D721Med (cell line): ENCODE measurements around the gene PIH1D1.

Experiments used
- DNase-seq: peaks from one replicate; pipeline ENCODE4 v3.0.0; 2011; ENCODE audit warnings: low spot score; ENCODE audit not compliant: insufficient read length
- FAIRE-seq: peaks from 2 replicates; lab custom pipeline; 2011; peaks lifted over from hg19 to GRCh38; lab: Jason Lieb, UNC
- CTCF ChIP-seq: IDR thresholded peaks from 2 replicates; pipeline ENCODE4 v1.5.1; 2012; ENCODE audit warnings: mild to moderate bottlenecking, control low read depth; ENCODE audit not compliant: insufficient read depth; ENCODE audit errors: missing control alignments

PIH1D1 gene

GRCh38 chr19:49488046-49488862, 36.6 kb upstream of the PIH1D1 start:
- DNase-seq (no peak), FAIRE-seq (no peak)
- no peak for TF ChIP-seq CTCF

- FAIRE-seq (no peak), DNase-seq (peak; percentile 80)
- TF ChIP-seq CTCF, result no peak
Observed at GRCh38 chr19:49487277-49488045, 35.8 kb upstream of the PIH1D1 start, which contains the start of gene RPL13A. Gene RPL13A, plus strand, starts transcription at chr19:49487608. Its CDS starts 22 bp downstream, at chr19:49487630.

GRCh38 chr19:49486710-49487276, 35.2 kb upstream of the PIH1D1 start:
- FAIRE-seq (no peak), DNase-seq (no peak)
- TF ChIP-seq CTCF, result no peak

GRCh38 chr19:49486232-49486631, 34.6 kb upstream of the PIH1D1 start:
- TF ChIP-seq CTCF, result no peak
- no peak for FAIRE-seq
- DNase-seq, result no peak

- TF ChIP-seq CTCF, result no peak
- DNase-seq, result no peak
- no peak for FAIRE-seq
Observed at GRCh38 chr19:49481020-49481683, 29.5 kb upstream of the PIH1D1 start.

- no peak for TF ChIP-seq CTCF
- FAIRE-seq (no peak), DNase-seq (no peak)
Observed at GRCh38 chr19:49479975-49480628, 28.5 kb upstream of the PIH1D1 start.
